C4-2B (cell line): ENCODE measurements around the gene SLC35D2.

ENCODE experiments used
- CTCF ChIP-seq: fragments of 450-650 bp; conservative IDR thresholded peaks from 2 replicates; pipeline ENCODE4 v1.5.1; 2017; ENCODE audit warnings: mild to moderate bottlenecking
- ZFX ChIP-seq: fragments of 450-650 bp; IDR thresholded peaks from 2 replicates; pipeline ENCODE4 v1.6.1; 2017

- TF ChIP-seq CTCF, result no peak
- no peak for TF ChIP-seq ZFX
Measured at GRCh38 chr9:96309850-96310249, 73.7 kb downstream of the SLC35D2 start.
